Right forelimb (tissue), 1 donor: ENCODE data around the gene SCGB1A1.

ENCODE experiments used
- DNase-seq: peaks from one replicate; pipeline ENCODE4 v3.0.0-alpha.2; 2018

SCGB1A1 gene

GRCh38 chr11:62450543-62451240, 31.9 kb downstream of the SCGB1A1 start:
- DNase-seq, result no peak

GRCh38 chr11:62451241-62451621, 32.4 kb downstream of the SCGB1A1 start:
- no peak for DNase-seq

GRCh38 chr11:62452261-62452660, 33.4 kb downstream of the SCGB1A1 start:
- no peak for DNase-seq

- DNase-seq, result no peak
Observed at GRCh38 chr11:62452839-62453468, 34.1 kb downstream of the SCGB1A1 start.

- no peak for DNase-seq
Observed at GRCh38 chr11:62456630-62457029, 37.8 kb downstream of the SCGB1A1 start.

- DNase-seq, result no peak
Observed at GRCh38 chr11:62457478-62457877, 38.6 kb downstream of the SCGB1A1 start.

GRCh38 chr11:62458212-62459002, 39.6 kb downstream of the SCGB1A1 start:
- DNase-seq, result no peak

- DNase-seq, result no peak
Observed at GRCh38 chr11:62459080-62459479, 40.2 kb downstream of the SCGB1A1 start.

- DNase-seq, result no peak
Observed at GRCh38 chr11:62461740-62462507, 43.1 kb downstream of the SCGB1A1 start.

GRCh38 chr11:62462508-62462892, 43.7 kb downstream of the SCGB1A1 start:
- DNase-seq, result no peak

- no peak for DNase-seq
Observed at GRCh38 chr11:62463121-62463542, 44.3 kb downstream of the SCGB1A1 start.

GRCh38 chr11:62464655-62465054, 45.8 kb downstream of the SCGB1A1 start:
- no peak for DNase-seq

GRCh38 chr11:62466444-62466843, 47.6 kb downstream of the SCGB1A1 start:
- no peak for DNase-seq

- no peak for DNase-seq
Observed at GRCh38 chr11:62468577-62468976, 49.7 kb downstream of the SCGB1A1 start.

GRCh38 chr11:62471603-62472002, 52.8 kb downstream of the SCGB1A1 start:
- DNase-seq, result no peak

GRCh38 chr11:62472063-62472884, 53.4 kb downstream of the SCGB1A1 start:
- no peak for DNase-seq
